Measurements from ENCODE around the gene VILL. TPM values are rescaled to one million over a fixed set of nuclear protein-coding genes. Genes with fewer than 3 reads are reported as not detected.

The VILL gene
- total RNA-seq, 1 experiment from 2014 or later: 52.6 TPM

GRCh38 chr3:37943631-37944314, 46.8 kb upstream of the VILL start:
- peaks cover 75% of the 10 kb centered on the region for H3K4me1 Mint-ChIP-seq (ENCODE audit: low read depth, unreplicated experiment)
- no TSS peak for BruUV-seq (replicated peaks)
- CTCF ChIA-PET: interaction anchor here (0.7 to 1.3 kb wide), 3 partner anchors 8 to 88 kb away, joined by 3 to 7 read pairs (median 5); no protein-coding TSS in a partner anchor
- peaks cover 11% of the 10 kb centered on the region for H3K36me3 Mint-ChIP-seq (ENCODE audit: insufficient read depth, unreplicated experiment)
- H3K27me3 Mint-ChIP-seq (ENCODE audit: unreplicated experiment): no peaks in the 10 kb centered on the region
- no peak overlapping the region for H3K4me3 Mint-ChIP-seq (ENCODE audit: low read depth, unreplicated experiment)
- DNase-seq: no peak
- no peaks in the 10 kb centered on the region for H3K9me3 Mint-ChIP-seq (ENCODE audit: low read depth, unreplicated experiment)
- intact Hi-C loops (cut with micrococcal nuclease; ENCODE audit: unreplicated experiment): loop anchor here (2.0 kb wide), 1 partner anchor 35 kb away; no protein-coding TSS in a partner anchor
- TF ChIP-seq CTCF (IDR thresholded peaks at IDR 0.05; ENCODE audit: unreplicated experiment): no peak
- H3K27ac Mint-ChIP-seq (ENCODE audit: unreplicated experiment): peak overlapping the region; percentile 16

- Mint-ChIP-seq H3K9me3 (ENCODE audit: low read depth, unreplicated experiment) (no peaks in the 10 kb centered on the region), H3K4me1 (ENCODE audit: low read depth, unreplicated experiment) (peaks cover 69% of the 10 kb centered on the region), H3K27me3 (ENCODE audit: unreplicated experiment) (no peaks in the 10 kb centered on the region), H3K4me3 (ENCODE audit: low read depth, unreplicated experiment) (peak overlapping the region; percentile 49), H3K36me3 (ENCODE audit: insufficient read depth, unreplicated experiment) (peaks cover 11% of the 10 kb centered on the region), H3K27ac (ENCODE audit: unreplicated experiment) (peak overlapping the region; percentile 73)
- intact Hi-C loops (cut with micrococcal nuclease; ENCODE audit: unreplicated experiment): loop anchor here (2.0 kb wide), 1 partner anchor 36 kb away; no protein-coding TSS in a partner anchor
- CTCF ChIA-PET: interaction anchor here (0.7 to 1.3 kb wide), 3 partner anchors 9 to 89 kb away, joined by 3 to 7 read pairs (median 5); no protein-coding TSS in a partner anchor
- no peak for DNase-seq
- BruUV-seq (replicated peaks): no TSS peak
- no peak for TF ChIP-seq CTCF (IDR thresholded peaks at IDR 0.05; ENCODE audit: unreplicated experiment)
Measured at GRCh38 chr3:37944391-37944842, 46.2 kb upstream of the VILL start.

- Mint-ChIP-seq H3K9me3 (ENCODE audit: low read depth, unreplicated experiment) (no peaks in the 10 kb centered on the region), H3K4me1 (ENCODE audit: low read depth, unreplicated experiment) (peaks cover 64% of the 10 kb centered on the region), H3K36me3 (ENCODE audit: insufficient read depth, unreplicated experiment) (peaks cover 11% of the 10 kb centered on the region), H3K27ac (ENCODE audit: unreplicated experiment) (peak overlapping the region; percentile 73), H3K4me3 (ENCODE audit: low read depth, unreplicated experiment) (peak overlapping the region; percentile 49), H3K27me3 (ENCODE audit: unreplicated experiment) (no peaks in the 10 kb centered on the region)
- DNase-seq: no peak
- intact Hi-C loops (cut with micrococcal nuclease; ENCODE audit: unreplicated experiment): loop anchor here (1.0 to 2.0 kb wide), 2 partner anchors 10 to 36 kb away; no protein-coding TSS in a partner anchor
- BruUV-seq (replicated peaks): TSS peak; percentile 25
- CTCF ChIA-PET: interaction anchor here (0.6 to 1.7 kb wide), 9 partner anchors 9 to 401 kb away, joined by 3 to 7 read pairs (median 4); partner anchors contain the start of gene XYLB
- no peak for TF ChIP-seq CTCF (IDR thresholded peaks at IDR 0.05; ENCODE audit: unreplicated experiment)
Measured at GRCh38 chr3:37945156-37945806, 45.3 kb upstream of the VILL start.

- peaks cover 11% of the 10 kb centered on the region for H3K36me3 Mint-ChIP-seq (ENCODE audit: insufficient read depth, unreplicated experiment)
- intact Hi-C loops (cut with micrococcal nuclease; ENCODE audit: unreplicated experiment): loop anchor here (1.0 to 2.0 kb wide), 3 partner anchors 11 to 37 kb away; no protein-coding TSS in a partner anchor
- TF ChIP-seq CTCF (IDR thresholded peaks at IDR 0.05; ENCODE audit: unreplicated experiment): no peak
- CTCF ChIA-PET: interaction anchor here (0.6 to 1.7 kb wide), 8 partner anchors 10 to 401 kb away, joined by 3 to 5 read pairs (median 4); partner anchors contain the start of gene XYLB
- peak overlapping the region; percentile 49 for H3K4me3 Mint-ChIP-seq (ENCODE audit: low read depth, unreplicated experiment)
- peak; percentile 80 for DNase-seq
- no peaks in the 10 kb centered on the region for H3K9me3 Mint-ChIP-seq (ENCODE audit: low read depth, unreplicated experiment)
- BruUV-seq (replicated peaks): no TSS peak
- peaks cover 64% of the 10 kb centered on the region for H3K4me1 Mint-ChIP-seq (ENCODE audit: low read depth, unreplicated experiment)
- H3K27me3 Mint-ChIP-seq (ENCODE audit: unreplicated experiment): no peaks in the 10 kb centered on the region
- peak overlapping the region; percentile 63 for H3K27ac Mint-ChIP-seq (ENCODE audit: unreplicated experiment)
Measured at GRCh38 chr3:37945807-37946530, 44.6 kb upstream of the VILL start.
